B cell (primary cell): ENCODE measurements around the gene LRRC36. TPM values are rescaled to one million over a fixed set of nuclear protein-coding genes. Genes with fewer than 3 reads are reported as not detected.

Experiments
- ATAC-seq: fragments of 200-7000 bp; cut with Tn5 transposase; one replicate; pipeline ENCODE4 v1.10.0; 2021; ENCODE audit warnings: low read depth, mild to moderate bottlenecking, moderate number of reproducible peaks, moderate library complexity
- CTCF ChIA-PET: fragments of 350-600 bp; sonication (Branson Sonifier 250); formaldehyde crosslinking; loops from one replicate; lab custom pipeline; 2021; ENCODE audit warnings: antibody characterized with exemption, inconsistent platforms; lab: Charles Lee
- POLR2A ChIA-PET: fragments of 350-600 bp; sonication (Branson Sonifier 250); formaldehyde crosslinking; loops from one replicate; lab custom pipeline; 2021; ENCODE audit warnings: antibody characterized with exemption; lab: Charles Lee
- DNase-seq: peaks from one replicate; pipeline ENCODE4 v3.0.0; 2013
- H2AFZ ChIP-seq: 2 replicates; pipeline ENCODE4 v1.6.1; 2012; ENCODE audit warnings: mild to moderate bottlenecking, low read depth, low read length; ENCODE audit not compliant: insufficient read depth, poor library complexity, severe bottlenecking
- H3K27ac ChIP-seq, 2 donors: 1 replicate in 1 of 2; 2 replicates in 1 of 2; pipeline ENCODE4 v1.5.1; 2012 to 2013; ENCODE audit warnings: low read length in 2 of 2, mild to moderate bottlenecking in 2 of 2, moderate library complexity in 1 of 2
- H3K27me3 ChIP-seq, 4 experiments: fragments of 200-600 bp in 1 of 4; sonication (generic) in 1 of 4; replicated peaks in 1 of 4; 1 replicate in 2 of 4; 2 replicates in 2 of 4; pipeline versions ENCODE4 v1.6.1 to v1.7.0; 2013 to 2016; ENCODE audit warnings: low read length in 3 of 4, mild to moderate bottlenecking in 2 of 4, mixed read lengths in 1 of 4, moderate library complexity in 1 of 4; ENCODE audit not compliant: insufficient read depth in 4 of 4, control insufficient read depth in 3 of 4; ENCODE audit errors: control extremely low read depth in 1 of 4
- H3K36me3 ChIP-seq, 2 experiments: replicated peaks in 1 of 2; 1 replicate in 1 of 2; 2 replicates in 1 of 2; pipeline versions ENCODE4 v1.6.1 to v1.7.1; 2013; ENCODE audit warnings: low read length in 1 of 2; ENCODE audit not compliant: insufficient read depth in 2 of 2, control insufficient read depth in 1 of 2; ENCODE audit errors: control extremely low read depth in 1 of 2, extremely low read depth in 1 of 2
- H3K4me1 ChIP-seq, 2 donors: fragments of 200-600 bp in 1 of 2; sonication (generic) in 1 of 2; 1 replicate in 1 of 2; 2 replicates in 1 of 2; pipeline versions ENCODE4 v1.5.1 to v1.6.1; 2013 to 2017; ENCODE audit warnings: low read length in 2 of 2; ENCODE audit not compliant: control insufficient read depth in 2 of 2, insufficient read depth in 2 of 2
- H3K4me2 ChIP-seq: replicated peaks from 2 replicates; pipeline ENCODE3; 2012; ENCODE audit warnings: mild to moderate bottlenecking, low read depth, low read length; ENCODE audit not compliant: poor library complexity, severe bottlenecking
- H3K4me3 ChIP-seq, 5 experiments: fragments of 200-600 bp in 1 of 5; sonication (generic) in 1 of 5; 1 replicate in 3 of 5; 2 replicates in 2 of 5; pipeline versions ENCODE4 v1.5.1 to v1.7.0; 2011 to 2016; ENCODE audit warnings: low read length in 4 of 5, mild to moderate bottlenecking in 4 of 5, low read depth in 2 of 5, control low read depth in 1 of 5, moderate library complexity in 1 of 5; ENCODE audit not compliant: insufficient read depth in 1 of 5; ENCODE audit errors: control extremely low read depth in 1 of 5, extremely low read depth in 1 of 5
- H3K79me2 ChIP-seq: fragments of 200-600 bp; sonication (generic); one replicate; pipeline ENCODE4 v1.6.0; 2016; ENCODE audit warnings: low read length; ENCODE audit not compliant: control insufficient read depth, insufficient read depth
- H3K9ac ChIP-seq: fragments of 200-600 bp; sonication (generic); 2 replicates; pipeline ENCODE4 v1.6.1; 2017; ENCODE audit warnings: mild to moderate bottlenecking, low read length, moderate library complexity
- H3K9me3 ChIP-seq, 3 donors: one replicate each; pipeline versions ENCODE4 v1.6.1 to v1.7.1; 2013; ENCODE audit warnings: low read length in 2 of 3; ENCODE audit not compliant: control insufficient read depth in 2 of 3, insufficient read depth in 1 of 3; ENCODE audit errors: control extremely low read depth in 1 of 3
- H4K20me1 ChIP-seq: 2 replicates; pipeline ENCODE4 v1.6.0; 2012; ENCODE audit warnings: mild to moderate bottlenecking, low read length; ENCODE audit not compliant: insufficient read depth, control insufficient read depth, poor library complexity, severe bottlenecking
- H3K27ac Mint-ChIP-seq: one replicate; pipeline ENCODE4 v1.8.0; 2021; ENCODE audit warnings: mixed read lengths
- H3K27me3 Mint-ChIP-seq: one replicate; pipeline ENCODE4 v1.8.0; 2021; ENCODE audit warnings: mixed read lengths
- H3K4me1 Mint-ChIP-seq: one replicate; pipeline ENCODE4 v1.8.0; 2021; ENCODE audit warnings: mixed read lengths
- H3K4me3 Mint-ChIP-seq: one replicate; pipeline ENCODE4 v1.8.0; 2021; ENCODE audit warnings: mixed read lengths
- H3K9me3 Mint-ChIP-seq: one replicate; pipeline ENCODE4 v1.8.0; 2022; ENCODE audit warnings: mixed read lengths; ENCODE audit not compliant: insufficient read depth
- EZH2 ChIP-seq: IDR thresholded peaks from 2 replicates; pipeline ENCODE4 v1.6.1; 2012; ENCODE audit warnings: borderline replicate concordance, low read depth, mild to moderate bottlenecking, moderate library complexity, low read length; ENCODE audit not compliant: insufficient read depth, poor library complexity, severe bottlenecking
- WGBS: methylation state at CpG from one replicate; pipeline ENCODE4 v1.1.5; 2013; ENCODE audit warnings: missing lambda C conversion rate; ENCODE audit not compliant: insufficient coverage; 5-methylcytosine and 5-hydroxymethylcytosine counted together
- intact Hi-C: fragments of 100-400 bp; cut with micrococcal nuclease; formaldehyde crosslinking; loops from one replicate; pipeline ENCODE4 v1.10.0; 2022
- polyA plus RNA-seq: library from polyadenylated mRNA; depleted of rRNA; stranded (reverse); fragments of >200 nt; gene quantifications from 2 replicates; pipeline ENCODE4 v1.2.3, GENCODE V29; 2012
- total RNA-seq, 2 donors: library from RNA; stranded (reverse); fragments of 120-200 nt in 1 of 2; gene quantifications; 1 replicate in 1 of 2; 2 replicates in 1 of 2; pipeline versions ENCODE4 v1.2.3 to v1.2.4, GENCODE V29; 2013 to 2022
- TF ChIP-seq, protein P1 (sequence below): fragments of 200-600 bp; IDR thresholded peaks from one replicate; pipeline ENCODE4 v1.8.0; 2022; ENCODE audit warnings: antibody characterized with exemption, mild to moderate bottlenecking

Gene LRRC36
- total and polyA plus RNA-seq, 2 donors (not counting 1 experiment from before 2014, with no cell fraction given), result 0.98 TPM; not detected in 1

DNA sequence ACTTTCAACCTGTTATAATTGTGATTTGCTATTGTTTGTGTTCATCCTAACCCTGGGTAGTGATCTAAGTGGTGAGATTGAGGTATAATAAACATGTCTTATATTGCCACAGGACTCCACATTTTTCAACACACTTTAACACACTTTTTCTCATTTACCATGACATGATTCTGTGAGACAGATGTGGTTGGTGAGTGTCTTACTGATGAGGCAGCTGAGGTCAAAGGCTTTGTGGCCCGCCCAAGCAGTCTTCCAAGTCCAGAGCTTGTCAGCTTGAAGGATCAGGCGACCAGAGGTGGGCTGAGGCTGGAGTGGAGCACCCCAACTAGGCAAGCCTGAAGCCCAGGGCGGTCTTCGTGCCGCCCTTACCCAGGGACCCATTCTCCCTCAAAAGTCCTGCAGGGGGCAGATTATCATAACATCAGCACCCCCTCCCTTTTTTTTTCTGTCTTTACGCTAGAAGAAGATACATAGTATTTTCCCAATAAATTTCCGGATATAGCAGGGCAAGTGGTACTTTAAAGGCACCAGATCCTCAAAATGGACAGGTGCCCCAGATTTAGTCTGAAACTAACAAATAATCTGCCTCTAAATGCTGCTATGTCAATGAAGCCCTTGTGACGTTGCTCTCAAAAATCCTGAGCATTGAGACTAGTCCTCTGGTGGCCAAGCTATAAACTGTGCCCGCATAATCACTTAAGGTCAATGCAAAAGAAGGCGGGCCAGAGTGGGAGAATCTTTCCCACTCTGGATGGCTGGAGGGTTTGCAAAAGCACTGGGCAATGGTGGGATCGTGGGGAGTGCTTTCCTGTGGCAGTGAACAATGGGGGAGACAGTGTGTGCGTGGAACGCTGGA is 21.2 kb upstream of the LRRC36 start:
- DNase-seq (no peak), ATAC-seq (no peak)
- TF ChIP-seq, protein P1, sequence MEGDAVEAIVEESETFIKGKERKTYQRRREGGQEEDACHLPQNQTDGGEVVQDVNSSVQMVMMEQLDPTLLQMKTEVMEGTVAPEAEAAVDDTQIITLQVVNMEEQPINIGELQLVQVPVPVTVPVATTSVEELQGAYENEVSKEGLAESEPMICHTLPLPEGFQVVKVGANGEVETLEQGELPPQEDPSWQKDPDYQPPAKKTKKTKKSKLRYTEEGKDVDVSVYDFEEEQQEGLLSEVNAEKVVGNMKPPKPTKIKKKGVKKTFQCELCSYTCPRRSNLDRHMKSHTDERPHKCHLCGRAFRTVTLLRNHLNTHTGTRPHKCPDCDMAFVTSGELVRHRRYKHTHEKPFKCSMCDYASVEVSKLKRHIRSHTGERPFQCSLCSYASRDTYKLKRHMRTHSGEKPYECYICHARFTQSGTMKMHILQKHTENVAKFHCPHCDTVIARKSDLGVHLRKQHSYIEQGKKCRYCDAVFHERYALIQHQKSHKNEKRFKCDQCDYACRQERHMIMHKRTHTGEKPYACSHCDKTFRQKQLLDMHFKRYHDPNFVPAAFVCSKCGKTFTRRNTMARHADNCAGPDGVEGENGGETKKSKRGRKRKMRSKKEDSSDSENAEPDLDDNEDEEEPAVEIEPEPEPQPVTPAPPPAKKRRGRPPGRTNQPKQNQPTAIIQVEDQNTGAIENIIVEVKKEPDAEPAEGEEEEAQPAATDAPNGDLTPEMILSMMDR, result no peak
- 94% methylated on average over 10 of the region's 13 CpGs for WGBS
- peaks cover 6 to 9% of the 10 kb centered on the region in 2 donors for H3K4me1 ChIP-seq
- intact Hi-C loops, result no loop called here
- no peak overlapping the region for H3K4me2 ChIP-seq
- no peak overlapping the region for H3K4me3 ChIP-seq
- no peaks in the 10 kb centered on the region for H3K36me3 ChIP-seq
- no peak overlapping the region for H2AFZ ChIP-seq
- Mint-ChIP-seq H3K27me3 (no peaks in the 10 kb centered on the region), H3K4me3 (no peak overlapping the region), H3K4me1 (peaks cover 5% of the 10 kb centered on the region), H3K9me3 (no peaks in the 10 kb centered on the region), H3K27ac (no peak overlapping the region)
- H3K9me3 ChIP-seq, result no peaks in the 10 kb centered on the region
- ChIA-PET POLR2A (no interaction called here), CTCF (no interaction called here)
- H4K20me1 ChIP-seq, result no peaks in the 10 kb centered on the region
- no peaks in the 10 kb centered on the region for H3K27me3 ChIP-seq
- H3K9ac ChIP-seq, result no peak overlapping the region
- H3K79me2 ChIP-seq, result no peaks in the 10 kb centered on the region
- H3K27ac ChIP-seq, result no peak overlapping the region

DNA sequence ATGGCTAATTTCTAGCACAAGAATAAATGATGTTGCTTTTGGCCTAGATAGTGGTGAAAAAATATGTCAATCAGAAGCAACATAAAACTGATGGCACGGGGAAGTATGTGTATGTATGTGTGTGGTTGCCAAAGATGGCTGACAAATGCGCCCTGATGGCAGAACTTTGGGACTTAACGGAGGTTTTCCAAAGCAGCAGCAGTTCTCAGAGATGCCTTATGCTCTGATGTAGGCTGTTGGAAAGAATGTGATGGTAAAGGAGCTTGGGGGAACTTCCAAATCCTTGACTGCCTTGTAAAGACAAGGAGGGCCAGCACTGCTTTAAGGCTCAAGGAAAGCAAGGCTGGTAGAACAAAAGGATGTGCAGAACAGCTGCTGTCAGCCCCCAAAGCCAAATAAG is 16.1 kb upstream of the LRRC36 start:
- Histone ChIP-seq H3K4me3 (no peak overlapping the region), H3K4me1 (peaks cover 6 to 9% of the 10 kb centered on the region in 2 donors), H3K9me3 (no peaks in the 10 kb centered on the region), H3K36me3 (no peaks in the 10 kb centered on the region), H3K9ac (no peak overlapping the region), H4K20me1 (no peaks in the 10 kb centered on the region), H2AFZ (no peak overlapping the region), H3K27me3 (no peaks in the 10 kb centered on the region), H3K27ac (no peak overlapping the region), H3K4me2 (no peak overlapping the region), H3K79me2 (no peaks in the 10 kb centered on the region)
- CTCF ChIA-PET, result no interaction called here
- ATAC-seq (no peak), DNase-seq (no peak)
- TF ChIP-seq EZH2, result no peak
- TF ChIP-seq, protein P1, result no peak
- POLR2A ChIA-PET, result no interaction called here
- intact Hi-C loops, result no loop called here
- Mint-ChIP-seq H3K27ac (no peak overlapping the region), H3K4me1 (peaks cover 5% of the 10 kb centered on the region), H3K27me3 (no peaks in the 10 kb centered on the region), H3K9me3 (no peaks in the 10 kb centered on the region), H3K4me3 (no peak overlapping the region)
- WGBS, result 98% methylated on average over 3 of the region's 3 CpGs
